Progenitor cell of endocrine pancreas (in vitro differentiated cells): ENCODE data around the gene SCNN1B. TPM values are rescaled to one million over a fixed set of nuclear protein-coding genes. Genes with fewer than 3 reads are reported as not detected.

Source experiments
- DNase-seq: peaks from one replicate; pipeline ENCODE4 v3.0.0; 2021; ENCODE audit warnings: low spot score; ENCODE audit not compliant: unreplicated experiment
- H3K27ac Mint-ChIP-seq: 2 replicates; pipeline ENCODE4 v1.8.0; 2021; ENCODE audit warnings: mild to moderate bottlenecking, moderate library complexity, mixed read lengths
- H3K27me3 Mint-ChIP-seq: 2 replicates; pipeline ENCODE4 v1.8.0; 2021; ENCODE audit warnings: mixed read lengths
- H3K36me3 Mint-ChIP-seq: 2 replicates; pipeline ENCODE4 v1.8.0; 2022; ENCODE audit warnings: mixed read lengths; ENCODE audit not compliant: insufficient read depth
- H3K4me1 Mint-ChIP-seq: 2 replicates; pipeline ENCODE4 v1.8.0; 2021; ENCODE audit warnings: low read depth, mixed read lengths
- H3K4me3 Mint-ChIP-seq: 2 replicates; pipeline ENCODE4 v1.8.0; 2021; ENCODE audit warnings: low read depth, mild to moderate bottlenecking, moderate library complexity, mixed read lengths
- H3K9me3 Mint-ChIP-seq: 2 replicates; pipeline ENCODE4 v1.8.0; 2021; ENCODE audit warnings: low read depth, mixed read lengths
- CTCF ChIP-seq: fragments of 200-600 bp; sonication (generic); IDR thresholded peaks from one replicate; pipeline ENCODE4 v1.5.0; 2021; ENCODE audit warnings: antibody characterized with exemption, mild to moderate bottlenecking; ENCODE audit not compliant: unreplicated experiment
- total RNA-seq: library from RNA; stranded (reverse); gene quantifications from 2 replicates; pipeline ENCODE4 v1.2.1, GENCODE V29; 2021

The SCNN1B gene
- total RNA-seq, 1 donor from 2014 or later, result not detected

DNA sequence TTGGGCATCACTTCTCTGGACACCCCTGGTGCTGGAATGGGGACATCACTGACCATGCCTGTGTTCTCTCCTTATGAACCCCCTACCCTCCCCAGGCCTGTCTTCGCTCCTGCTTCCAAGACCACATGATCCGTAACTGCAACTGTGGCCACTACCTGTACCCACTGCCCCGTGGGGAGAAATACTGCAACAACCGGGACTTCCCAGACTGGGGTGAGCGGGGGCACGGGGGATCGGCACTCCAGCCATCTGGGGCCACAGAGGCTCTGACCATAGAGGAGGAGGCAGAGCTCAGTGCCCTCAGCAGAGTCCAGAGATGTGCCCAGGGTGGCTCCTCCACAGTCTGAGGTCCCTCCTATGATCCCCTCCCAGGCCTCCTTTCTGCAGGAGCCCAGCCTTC is 73.5 kb downstream of the SCNN1B start:
- H3K27me3 Mint-ChIP-seq, result peaks cover 16% of the 10 kb centered on the region

GRCh38 chr16:23377071-23377931 is 75.2 kb downstream of the SCNN1B start:
- no peak overlapping the region for H3K4me3 Mint-ChIP-seq
- DNase-seq, result no peak
- no peaks in the 10 kb centered on the region for H3K4me1 Mint-ChIP-seq
- H3K36me3 Mint-ChIP-seq, result no peaks in the 10 kb centered on the region
- H3K27me3 Mint-ChIP-seq, result peaks cover 15% of the 10 kb centered on the region
- H3K27ac Mint-ChIP-seq, result no peak overlapping the region
- TF ChIP-seq CTCF, result no peak
- no peaks in the 10 kb centered on the region for H3K9me3 Mint-ChIP-seq

More for the DNA sequence above, 73.5 kb downstream of the SCNN1B start:
- DNase-seq, result no peak
- no peak for TF ChIP-seq CTCF
- Mint-ChIP-seq H3K9me3 (no peaks in the 10 kb centered on the region), H3K36me3 (no peaks in the 10 kb centered on the region), H3K4me3 (no peak overlapping the region), H3K27ac (no peak overlapping the region), H3K4me1 (no peaks in the 10 kb centered on the region)

DNA sequence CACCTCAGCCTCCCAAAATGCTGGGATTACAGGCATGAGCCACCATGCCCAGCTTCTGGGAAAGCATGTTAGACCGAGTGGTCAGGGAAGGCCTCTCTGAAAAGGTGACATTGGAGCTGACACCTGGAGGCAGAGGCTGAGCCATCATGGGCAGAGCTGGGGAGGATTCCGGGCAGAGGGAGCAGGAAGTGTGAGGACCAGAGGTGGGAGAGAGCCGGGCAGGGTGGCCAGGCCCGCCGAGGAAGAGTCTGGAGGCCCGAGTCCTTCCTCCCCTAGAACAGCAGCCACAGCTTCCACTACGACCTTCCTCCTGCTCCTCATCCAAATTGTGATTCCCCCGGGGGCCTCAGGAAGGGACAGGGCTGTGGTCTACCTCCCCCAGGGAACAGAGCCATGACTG is 76.2 kb downstream of the SCNN1B start:
- H3K9me3 Mint-ChIP-seq, result no peaks in the 10 kb centered on the region
- H3K4me3 Mint-ChIP-seq, result no peak overlapping the region
- H3K36me3 Mint-ChIP-seq, result no peaks in the 10 kb centered on the region
- H3K4me1 Mint-ChIP-seq, result no peaks in the 10 kb centered on the region
- no peak for DNase-seq
- H3K27ac Mint-ChIP-seq, result peak overlapping the region; percentile 73
- no peak for TF ChIP-seq CTCF
- H3K27me3 Mint-ChIP-seq, result peaks cover 15% of the 10 kb centered on the region

- Mint-ChIP-seq H3K4me1 (no peaks in the 10 kb centered on the region), H3K27ac (no peak overlapping the region), H3K27me3 (peaks cover 11% of the 10 kb centered on the region), H3K4me3 (no peak overlapping the region), H3K36me3 (no peaks in the 10 kb centered on the region), H3K9me3 (no peaks in the 10 kb centered on the region)
- no peak for DNase-seq
- TF ChIP-seq CTCF, result no peak
Measured at GRCh38 chr16:23378921-23379320, 76.8 kb downstream of the SCNN1B start.

DNA sequence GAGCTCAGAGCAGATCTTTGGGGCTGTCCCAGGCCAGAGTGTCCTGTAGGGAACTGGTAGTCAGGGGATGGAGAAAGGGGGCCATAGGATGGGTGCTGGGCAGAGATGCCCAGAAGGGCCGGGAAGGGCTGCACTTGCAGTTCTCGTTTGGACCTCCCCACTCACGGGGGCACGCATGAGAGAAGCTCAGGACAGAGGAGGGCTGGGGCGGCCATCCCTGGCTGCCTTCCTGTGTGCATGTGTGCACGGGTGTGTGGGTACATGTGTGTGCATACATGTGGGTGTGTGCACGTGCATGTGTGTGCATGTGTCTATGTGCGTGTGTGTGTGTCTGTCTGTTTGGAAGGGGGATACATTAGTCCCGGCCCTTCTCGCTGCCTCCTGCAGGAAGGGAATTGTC is 77.6 kb downstream of the SCNN1B start:
- no peak for DNase-seq
- no peak overlapping the region for H3K27ac Mint-ChIP-seq
- no peak overlapping the region for H3K4me3 Mint-ChIP-seq
- H3K36me3 Mint-ChIP-seq, result no peaks in the 10 kb centered on the region
- H3K4me1 Mint-ChIP-seq, result no peaks in the 10 kb centered on the region
- no peaks in the 10 kb centered on the region for H3K9me3 Mint-ChIP-seq
- no peak for TF ChIP-seq CTCF
- peaks cover 11% of the 10 kb centered on the region for H3K27me3 Mint-ChIP-seq
